ENCODE measurements around the gene COMMD2. TPM values are rescaled to one million over a fixed set of nuclear protein-coding genes. Genes with fewer than 3 reads are reported as not detected.

Gene COMMD2
- polyA plus RNA-seq, 1 of the 3 experiments (the other 2 are of a cell fraction): 20.9 TPM

DNA sequence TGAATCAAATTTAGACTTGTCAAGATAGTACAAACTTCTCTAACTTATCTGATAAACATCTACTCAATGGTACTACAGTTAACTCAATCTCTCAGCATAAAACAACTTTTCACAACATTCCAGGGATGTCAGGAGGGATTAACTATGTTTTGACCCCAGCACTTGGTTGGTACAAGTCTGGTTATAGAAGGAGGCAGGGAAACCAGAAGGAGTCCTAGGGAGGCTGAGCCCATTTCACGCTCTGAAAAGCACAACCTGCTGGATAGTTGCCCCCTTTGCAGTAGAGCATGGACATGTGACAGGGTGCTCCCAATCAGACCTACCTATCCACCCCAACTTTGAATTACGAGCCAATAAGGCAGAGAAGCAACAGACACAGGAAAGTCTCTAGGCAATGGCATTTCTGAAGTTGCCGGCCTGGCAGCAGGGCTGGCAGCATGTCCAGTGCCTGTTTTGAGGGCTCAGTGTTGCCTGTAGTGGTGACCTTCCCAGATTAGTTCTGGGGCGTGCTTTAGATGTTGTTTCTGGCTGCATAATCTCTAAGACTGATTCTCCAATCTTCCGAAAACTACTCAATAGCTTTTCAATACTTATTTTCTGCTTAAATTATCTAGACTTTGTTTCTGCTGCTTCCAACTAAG is 31.9 kb upstream of the COMMD2 start:
- Histone ChIP-seq H3K27me3 (ENCODE audit: insufficient read depth) (no peaks in the 10 kb centered on the region), H3K4me2 (no peak overlapping the region), H3K4me3 (ENCODE audit: low read depth in 2 of 2, low read length in 1 of 2) (no peak overlapping the region), H2AFZ (ENCODE audit: low read depth) (peak overlapping the region; percentile 49; the same call in 1 of the 2 replicates), H3K79me2 (ENCODE audit: insufficient read depth) (no peaks in the 10 kb centered on the region), H3K36me3 (replicated peaks in 1 of 2; ENCODE audit: control insufficient read depth in 1 of 2, insufficient read depth in 2 of 2, low read length in 1 of 2) (no peaks in the 10 kb centered on the region), H3K9ac (no peak overlapping the region), H4K20me1 (ENCODE audit: insufficient read depth) (no peaks in the 10 kb centered on the region), H3K4me1 (ENCODE audit: control insufficient read depth in 1 of 2, insufficient read depth in 2 of 2, low read depth in 1 of 2, low read length in 1 of 2) (peaks cover 0 to 4% of the 10 kb centered on the region in 2 experiments; a peak in 1 of 4 replicates), H3F3A (replicated peaks; ENCODE audit: insufficient read depth) (peaks cover 7% of the 10 kb centered on the region), H3K9me3 (no peaks in the 10 kb centered on the region), H3K27ac (ENCODE audit: low read depth in 2 of 2, low read length in 1 of 2) (peak overlapping the region; percentile 46 to 59; a peak in 3 of 4 replicates), H3K9me2 (no peaks in the 10 kb centered on the region)
- TF ChIP-seq, protein P1, sequence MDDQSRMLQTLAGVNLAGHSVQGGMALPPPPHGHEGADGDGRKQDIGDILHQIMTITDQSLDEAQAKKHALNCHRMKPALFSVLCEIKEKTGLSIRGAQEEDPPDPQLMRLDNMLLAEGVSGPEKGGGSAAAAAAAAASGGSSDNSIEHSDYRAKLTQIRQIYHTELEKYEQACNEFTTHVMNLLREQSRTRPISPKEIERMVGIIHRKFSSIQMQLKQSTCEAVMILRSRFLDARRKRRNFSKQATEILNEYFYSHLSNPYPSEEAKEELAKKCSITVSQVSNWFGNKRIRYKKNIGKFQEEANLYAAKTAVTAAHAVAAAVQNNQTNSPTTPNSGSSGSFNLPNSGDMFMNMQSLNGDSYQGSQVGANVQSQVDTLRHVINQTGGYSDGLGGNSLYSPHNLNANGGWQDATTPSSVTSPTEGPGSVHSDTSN (IDR thresholded peaks at IDR 0.05): peak; percentile 31; the same call in 1 of the 2 replicates
- TF ChIP-seq FOSL2 (IDR thresholded peaks at IDR 0.05; ENCODE audit: borderline replicate concordance, low read depth): no peak; the same call in 1 of the 2 replicates
- ChIA-PET POLR2A (no interaction called here), CTCF (interaction anchor here (2.1 kb wide), 1 partner anchor 24 kb away, joined by 5 read pairs; no protein-coding TSS in a partner anchor)
- no peak for DNase-seq
- WGBS (ENCODE audit: low lambda C conversion rate): 82% methylated on average over 5 of the region's 5 CpGs

DNA sequence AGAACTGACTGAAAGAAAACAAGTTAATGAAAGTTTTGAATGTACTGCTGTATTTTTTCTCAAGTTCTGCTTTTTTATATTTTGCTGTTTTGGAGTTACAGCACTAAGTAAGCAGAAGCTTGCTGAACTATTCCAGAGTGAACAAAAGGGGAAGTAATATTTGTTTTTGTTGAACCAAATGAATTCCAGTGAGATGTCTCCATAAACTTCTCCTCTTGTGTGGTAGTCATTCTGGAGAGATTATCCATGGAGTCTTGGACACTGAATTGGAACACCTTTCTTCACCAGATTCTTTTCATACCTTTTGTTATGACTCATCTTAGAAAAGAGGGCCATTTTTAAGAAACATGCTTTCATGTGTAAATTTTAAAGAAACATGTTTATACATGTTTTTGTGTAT is 31.3 kb upstream of the COMMD2 start:
- Histone ChIP-seq H3K4me3 (ENCODE audit: low read depth in 2 of 2, low read length in 1 of 2) (no peak overlapping the region), H3K27me3 (ENCODE audit: insufficient read depth) (no peaks in the 10 kb centered on the region), H3K4me1 (ENCODE audit: control insufficient read depth in 1 of 2, insufficient read depth in 2 of 2, low read depth in 1 of 2, low read length in 1 of 2) (peaks cover 0 to 4% of the 10 kb centered on the region in 2 experiments; a peak in 1 of 4 replicates), H3K79me2 (ENCODE audit: insufficient read depth) (no peaks in the 10 kb centered on the region), H3K36me3 (replicated peaks in 1 of 2; ENCODE audit: control insufficient read depth in 1 of 2, insufficient read depth in 2 of 2, low read length in 1 of 2) (no peaks in the 10 kb centered on the region), H3F3A (replicated peaks; ENCODE audit: insufficient read depth) (peaks cover 7% of the 10 kb centered on the region), H3K9me2 (no peaks in the 10 kb centered on the region), H3K9me3 (no peaks in the 10 kb centered on the region), H2AFZ (ENCODE audit: low read depth) (peak overlapping the region; percentile 49; the same call in 1 of the 2 replicates), H3K4me2 (no peak overlapping the region), H4K20me1 (ENCODE audit: insufficient read depth) (no peaks in the 10 kb centered on the region), H3K27ac (ENCODE audit: low read depth in 2 of 2, low read length in 1 of 2) (peak overlapping the region; percentile 46 to 59; a peak in 3 of 4 replicates), H3K9ac (no peak overlapping the region)
- CTCF ChIA-PET: interaction anchor here (2.1 to 2.4 kb wide), 2 partner anchors 11 to 25 kb away, joined by 5 to 16 read pairs; no protein-coding TSS in a partner anchor
- POLR2A ChIA-PET: no interaction called here
- DNase-seq: no peak
- TF ChIP-seq MAX (IDR thresholded peaks at IDR 0.05; ENCODE audit: low read depth): no peak
- no peak for TF ChIP-seq REST (IDR thresholded peaks at IDR 0.05; ENCODE audit: low read depth, low read length)
- no peak for TF ChIP-seq RAD21 (IDR thresholded peaks at IDR 0.05; ENCODE audit: low read length)
- TF ChIP-seq USF1 (IDR thresholded peaks at IDR 0.05; ENCODE audit: borderline replicate concordance, low read depth): no peak
- no peak for TF ChIP-seq SIN3A (IDR thresholded peaks at IDR 0.05; ENCODE audit: borderline replicate concordance, low read depth, low read length)
- no peak for TF ChIP-seq GABPA (IDR thresholded peaks at IDR 0.05; ENCODE audit: low read depth)
- peak; percentile 37; the same call in 1 of the 2 replicates for TF ChIP-seq FOSL2 (IDR thresholded peaks at IDR 0.05; ENCODE audit: borderline replicate concordance, low read depth)
- TF ChIP-seq, protein P1 (IDR thresholded peaks at IDR 0.05): no peak
- TF ChIP-seq YY1 (IDR thresholded peaks at IDR 0.05; ENCODE audit: low read depth): 0 out of 2 replicates have a peak, but pooled peaks have one; percentile 16
- TF ChIP-seq GATA2 (CRISPR knock-in tag; IDR thresholded peaks at IDR 0.05): no peak
- no peak for TF ChIP-seq FOXM1 (IDR thresholded peaks at IDR 0.05; ENCODE audit: low read depth)
- TF ChIP-seq, protein P2, sequence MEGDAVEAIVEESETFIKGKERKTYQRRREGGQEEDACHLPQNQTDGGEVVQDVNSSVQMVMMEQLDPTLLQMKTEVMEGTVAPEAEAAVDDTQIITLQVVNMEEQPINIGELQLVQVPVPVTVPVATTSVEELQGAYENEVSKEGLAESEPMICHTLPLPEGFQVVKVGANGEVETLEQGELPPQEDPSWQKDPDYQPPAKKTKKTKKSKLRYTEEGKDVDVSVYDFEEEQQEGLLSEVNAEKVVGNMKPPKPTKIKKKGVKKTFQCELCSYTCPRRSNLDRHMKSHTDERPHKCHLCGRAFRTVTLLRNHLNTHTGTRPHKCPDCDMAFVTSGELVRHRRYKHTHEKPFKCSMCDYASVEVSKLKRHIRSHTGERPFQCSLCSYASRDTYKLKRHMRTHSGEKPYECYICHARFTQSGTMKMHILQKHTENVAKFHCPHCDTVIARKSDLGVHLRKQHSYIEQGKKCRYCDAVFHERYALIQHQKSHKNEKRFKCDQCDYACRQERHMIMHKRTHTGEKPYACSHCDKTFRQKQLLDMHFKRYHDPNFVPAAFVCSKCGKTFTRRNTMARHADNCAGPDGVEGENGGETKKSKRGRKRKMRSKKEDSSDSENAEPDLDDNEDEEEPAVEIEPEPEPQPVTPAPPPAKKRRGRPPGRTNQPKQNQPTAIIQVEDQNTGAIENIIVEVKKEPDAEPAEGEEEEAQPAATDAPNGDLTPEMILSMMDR (IDR thresholded peaks at IDR 0.05): no peak
- no peak for TF ChIP-seq MEF2A (IDR thresholded peaks at IDR 0.05; ENCODE audit: borderline replicate concordance, low read depth)
- TF ChIP-seq EZH2phosphoT487 (IDR thresholded peaks at IDR 0.05; ENCODE audit: borderline replicate concordance, low read depth): no peak
- TF ChIP-seq JUND (IDR thresholded peaks at IDR 0.05): 0 out of 2 replicates have a peak, but pooled peaks have one; percentile 20

Measured in SK-N-SH (cell line).